NCI-H510A (cell line): Measurements from ENCODE around the gene HIKESHI.
"Not testable (repeated sequence)": the region's sequence is repeated elsewhere in the genome, so short reads cannot be mapped to it uniquely, and the experiment has no call there.

Experiments
- DNase-seq: peaks from one replicate; lab custom pipeline; 2025; lab: John Stamatoyannopoulos, UW

HIKESHI gene

GRCh38 chr11:86302092-86302793, at the start of gene HIKESHI:
HIKESHI (plus strand) TSS chr11:86302240; CDS start chr11:86302449, 209 bp downstream.
- DNase-seq, result peak; percentile 95

- DNase-seq, result no peak
Measured at GRCh38 chr11:86255896-86256295, 46.1 kb upstream of the HIKESHI start.

GRCh38 chr11:86256608-86257007, 45.4 kb upstream of the HIKESHI start:
- no peak for DNase-seq

GRCh38 chr11:86257446-86257845, 44.6 kb upstream of the HIKESHI start:
- DNase-seq, result no peak

GRCh38 chr11:86259730-86260129, 42.3 kb upstream of the HIKESHI start:
- no peak for DNase-seq

GRCh38 chr11:86261328-86261727, 40.7 kb upstream of the HIKESHI start:
- no peak for DNase-seq

GRCh38 chr11:86262387-86262786, 39.7 kb upstream of the HIKESHI start:
- DNase-seq, result no peak

- DNase-seq, result no peak
Measured at GRCh38 chr11:86264649-86265048, 37.4 kb upstream of the HIKESHI start.

- DNase-seq, result no peak
Measured at GRCh38 chr11:86265194-86265593, 36.8 kb upstream of the HIKESHI start.

GRCh38 chr11:86269645-86270044, 32.4 kb upstream of the HIKESHI start:
- no peak for DNase-seq

GRCh38 chr11:86274503-86274902, 27.5 kb upstream of the HIKESHI start:
- no peak for DNase-seq

- no peak for DNase-seq
Measured at GRCh38 chr11:86274999-86275398, 27.0 kb upstream of the HIKESHI start.

GRCh38 chr11:86275493-86276370, 26.3 kb upstream of the HIKESHI start:
- no peak for DNase-seq

GRCh38 chr11:86277741-86278140, 24.3 kb upstream of the HIKESHI start:
- DNase-seq, result no peak

GRCh38 chr11:86278226-86278625, 23.8 kb upstream of the HIKESHI start:
- no peak for DNase-seq

- DNase-seq, result no peak
Measured at GRCh38 chr11:86279747-86280146, 22.3 kb upstream of the HIKESHI start.

- no peak for DNase-seq
Measured at GRCh38 chr11:86287468-86287796, 14.6 kb upstream of the HIKESHI start.

GRCh38 chr11:86288776-86289507, 13.1 kb upstream of the HIKESHI start:
- no peak for DNase-seq

GRCh38 chr11:86289508-86290280, 12.3 kb upstream of the HIKESHI start:
- DNase-seq, result not testable (repeated sequence)

GRCh38 chr11:86291466-86292262, 10.4 kb upstream of the HIKESHI start:
- no peak for DNase-seq
